Measurements from ENCODE around the gene TTC1.
"Not testable (repeated sequence)": the region's sequence is repeated elsewhere in the genome, so short reads cannot be mapped to it uniquely, and the experiment has no call there.

TTC1 gene

GRCh38 chr5:160060001-160060400, 51.1 kb downstream of the TTC1 start:
- Histone ChIP-seq H3K27me3 (ENCODE audit: control insufficient read depth, low read length) (no peaks in the 10 kb centered on the region), H3K36me3 (ENCODE audit: control insufficient read depth, low read length) (peaks cover 23% of the 10 kb centered on the region), H3K4me3 (ENCODE audit: low read length) (no peak overlapping the region), H4K20me1 (ENCODE audit: control insufficient read depth, insufficient read depth, low read depth, low read length) (no peaks in the 10 kb centered on the region), H3F3A (ENCODE audit: control insufficient read depth, insufficient read depth) (no peaks in the 10 kb centered on the region), H3K27ac (ENCODE audit: low read depth, low read length) (no peak overlapping the region), H3K79me2 (ENCODE audit: control insufficient read depth, low read length) (no peaks in the 10 kb centered on the region), H3K4me1 (ENCODE audit: control insufficient read depth, low read length) (no peaks in the 10 kb centered on the region), H3K9me3 (ENCODE audit: control insufficient read depth, insufficient read depth, low read length) (no peaks in the 10 kb centered on the region), H3K4me2 (ENCODE audit: low read length) (no peak overlapping the region), H3K9me2 (replicated peaks; ENCODE audit: control insufficient read depth, low read length) (no peaks in the 10 kb centered on the region)
- no peak for TF ChIP-seq EZH2phosphoT487 (IDR thresholded peaks at IDR 0.05; ENCODE audit: borderline replicate concordance, low read length)

- Histone ChIP-seq H3K36me3 (ENCODE audit: control insufficient read depth, low read length) (peaks cover 20% of the 10 kb centered on the region), H3K9me2 (replicated peaks; ENCODE audit: control insufficient read depth, low read length) (no peaks in the 10 kb centered on the region), H3K27me3 (ENCODE audit: control insufficient read depth, low read length) (no peaks in the 10 kb centered on the region), H3K9me3 (ENCODE audit: control insufficient read depth, insufficient read depth, low read length) (no peaks in the 10 kb centered on the region), H3K27ac (ENCODE audit: low read depth, low read length) (no peak overlapping the region), H3K4me2 (ENCODE audit: low read length) (no peak overlapping the region), H3K4me3 (ENCODE audit: low read length) (no peak overlapping the region), H3K79me2 (ENCODE audit: control insufficient read depth, low read length) (no peaks in the 10 kb centered on the region), H4K20me1 (ENCODE audit: control insufficient read depth, insufficient read depth, low read depth, low read length) (no peaks in the 10 kb centered on the region), H3F3A (ENCODE audit: control insufficient read depth, insufficient read depth) (no peaks in the 10 kb centered on the region), H3K4me1 (ENCODE audit: control insufficient read depth, low read length) (no peaks in the 10 kb centered on the region)
- TF ChIP-seq CTCF (IDR thresholded peaks at IDR 0.05; ENCODE audit: low read depth, low read length, poor library complexity, severe bottlenecking) (no peak), EZH2phosphoT487 (IDR thresholded peaks at IDR 0.05; ENCODE audit: borderline replicate concordance, low read length) (no peak)
Observed at GRCh38 chr5:160061770-160062169, 52.8 kb downstream of the TTC1 start.

- Histone ChIP-seq H3K4me1 (ENCODE audit: control insufficient read depth, low read length) (no peaks in the 10 kb centered on the region), H3F3A (ENCODE audit: control insufficient read depth, insufficient read depth) (no peaks in the 10 kb centered on the region), H3K9me2 (replicated peaks; ENCODE audit: control insufficient read depth, low read length) (no peaks in the 10 kb centered on the region), H3K9me3 (ENCODE audit: control insufficient read depth, insufficient read depth, low read length) (no peaks in the 10 kb centered on the region), H3K27me3 (ENCODE audit: control insufficient read depth, low read length) (no peaks in the 10 kb centered on the region), H3K79me2 (ENCODE audit: control insufficient read depth, low read length) (no peaks in the 10 kb centered on the region), H3K36me3 (ENCODE audit: control insufficient read depth, low read length) (peaks cover 20% of the 10 kb centered on the region), H3K4me2 (ENCODE audit: low read length) (no peak overlapping the region), H3K4me3 (ENCODE audit: low read length) (no peak overlapping the region), H3K27ac (ENCODE audit: low read depth, low read length) (no peak overlapping the region), H4K20me1 (ENCODE audit: control insufficient read depth, insufficient read depth, low read depth, low read length) (no peaks in the 10 kb centered on the region)
- TF ChIP-seq CTCF (IDR thresholded peaks at IDR 0.05; ENCODE audit: low read depth, low read length, poor library complexity, severe bottlenecking), result no peak
- TF ChIP-seq EZH2phosphoT487 (IDR thresholded peaks at IDR 0.05; ENCODE audit: borderline replicate concordance, low read length), result no peak
Observed at GRCh38 chr5:160064417-160064810, 55.5 kb downstream of the TTC1 start.

- peaks cover 16% of the 10 kb centered on the region for H3K36me3 ChIP-seq (ENCODE audit: control insufficient read depth, low read length)
- H3K27ac ChIP-seq (ENCODE audit: low read depth, low read length), result no peak overlapping the region
- H3F3A ChIP-seq (ENCODE audit: control insufficient read depth, insufficient read depth), result no peaks in the 10 kb centered on the region
- H3K79me2 ChIP-seq (ENCODE audit: control insufficient read depth, low read length), result no peaks in the 10 kb centered on the region
- H3K9me2 ChIP-seq (replicated peaks; ENCODE audit: control insufficient read depth, low read length), result no peaks in the 10 kb centered on the region
- no peaks in the 10 kb centered on the region for H3K27me3 ChIP-seq (ENCODE audit: control insufficient read depth, low read length)
- H3K4me3 ChIP-seq (ENCODE audit: low read length), result no peak overlapping the region
- TF ChIP-seq EZH2phosphoT487 (IDR thresholded peaks at IDR 0.05; ENCODE audit: borderline replicate concordance, low read length), result no peak
- TF ChIP-seq CTCF (IDR thresholded peaks at IDR 0.05; ENCODE audit: low read depth, low read length, poor library complexity, severe bottlenecking), result no peak
- H4K20me1 ChIP-seq (ENCODE audit: control insufficient read depth, insufficient read depth, low read depth, low read length), result no peaks in the 10 kb centered on the region
- H3K4me1 ChIP-seq (ENCODE audit: control insufficient read depth, low read length), result no peaks in the 10 kb centered on the region
- H3K4me2 ChIP-seq (ENCODE audit: low read length), result no peak overlapping the region
- no peaks in the 10 kb centered on the region for H3K9me3 ChIP-seq (ENCODE audit: control insufficient read depth, insufficient read depth, low read length)
Observed at GRCh38 chr5:160064995-160065614, 56.2 kb downstream of the TTC1 start.

- not testable (repeated sequence) for H4K20me1 ChIP-seq (ENCODE audit: control insufficient read depth, insufficient read depth, low read depth, low read length); H3K27me3 ChIP-seq (ENCODE audit: control insufficient read depth, low read length); H3F3A ChIP-seq (ENCODE audit: control insufficient read depth, insufficient read depth); H3K9me2 ChIP-seq (replicated peaks; ENCODE audit: control insufficient read depth, low read length); H3K27ac ChIP-seq (ENCODE audit: low read depth, low read length); H3K4me3 ChIP-seq (ENCODE audit: low read length); H3K9me3 ChIP-seq (ENCODE audit: control insufficient read depth, insufficient read depth, low read length); H3K79me2 ChIP-seq (ENCODE audit: control insufficient read depth, low read length); H3K4me2 ChIP-seq (ENCODE audit: low read length)
- Histone ChIP-seq H3K4me1 (ENCODE audit: control insufficient read depth, low read length) (peaks cover 14% of the 10 kb centered on the region), H3K36me3 (ENCODE audit: control insufficient read depth, low read length) (peaks cover 14% of the 10 kb centered on the region)
Observed at GRCh38 chr5:160069120-160069519, 60.2 kb downstream of the TTC1 start.

Measured in DOHH2 (cell line).